Gastroesophageal sphincter (tissue), 4 donors: ENCODE results near the gene CD79B. TPM values are rescaled to one million over a fixed set of nuclear protein-coding genes. Genes with fewer than 3 reads are reported as not detected.
A peak's percentile ranks its signal among the peaks of the same experiment; 100 is the strongest.
"Not testable (repeated sequence)": the region's sequence is repeated elsewhere in the genome, so short reads cannot be mapped to it uniquely, and the experiment has no call there.

Experiments
- ATAC-seq: fragments of 150-250 bp; one replicate; pipeline ENCODE4 v1.9.1; 2016; ENCODE audit warnings: mild to moderate bottlenecking, moderate library complexity
- H3K27ac ChIP-seq, 4 donors: fragments of 200-600 bp; sonication (generic) in 3 of 4; 1 replicate in 3 of 4; 2 replicates in 1 of 4; pipeline ENCODE4 v1.5.1; 2016 to 2019
- H3K27me3 ChIP-seq: fragments of 200-600 bp; sonication (generic); one replicate; pipeline ENCODE4 v1.5.1; 2019
- H3K36me3 ChIP-seq, 2 donors: fragments of 200-600 bp; sonication (generic); one replicate each; pipeline ENCODE4 v1.5.1; 2019; ENCODE audit warnings: control low read depth in 1 of 2
- H3K4me1 ChIP-seq, 3 donors: fragments of 200-600 bp; sonication (generic); 1 replicate in 2 of 3; 2 replicates in 1 of 3; pipeline ENCODE4 v1.5.1; 2016 to 2019; ENCODE audit warnings: control low read depth in 2 of 3
- H3K4me3 ChIP-seq, 2 donors: fragments of 200-600 bp; sonication (generic); one replicate each; pipeline ENCODE4 v1.5.1; 2019; ENCODE audit warnings: mild to moderate bottlenecking in 1 of 2, moderate library complexity in 1 of 2
- H3K9me3 ChIP-seq, 3 donors: fragments of 200-600 bp; sonication (generic); one replicate each; pipeline ENCODE4 v1.5.1; 2017 to 2019; ENCODE audit warnings: control low read depth in 2 of 3
- EP300 ChIP-seq: sonication (generic); formaldehyde crosslinking; IDR thresholded peaks from one replicate; pipeline ENCODE4 v1.6.1; 2017; ENCODE audit warnings: antibody characterized with exemption, mild to moderate bottlenecking
- POLR2A ChIP-seq, 2 donors: fragments of 450-650 bp; IDR thresholded peaks; one replicate each; pipeline ENCODE4 v1.6.1; 2017; ENCODE audit warnings: antibody characterized with exemption in 2 of 2, mild to moderate bottlenecking in 2 of 2, moderate library complexity in 1 of 2
- POLR2AphosphoS5 ChIP-seq: sonication (generic); formaldehyde crosslinking; IDR thresholded peaks from one replicate; pipeline ENCODE4 v1.6.1; 2017; ENCODE audit warnings: antibody characterized with exemption
- WGBS, 2 donors: methylation state at CpG; one replicate each; pipeline ENCODE4 v1.1.5; 2018; ENCODE audit warnings: low coverage in 1 of 2; 5-methylcytosine and 5-hydroxymethylcytosine counted together
- small RNA-seq, 4 donors: library from RNA; depleted of rRNA; stranded (forward); fragments of <200 nt; gene quantifications; one replicate each; pipeline ENCODE3, GENCODE V24; 2016
- total RNA-seq, 4 donors: library from RNA; depleted of rRNA; stranded (reverse); fragments of >200 nt; gene quantifications; one replicate each; pipeline ENCODE4 v1.1.0, GENCODE V29; 2016
- TF ChIP-seq, protein P1 (sequence below), 4 experiments: fragments of 200-600 bp in 2 of 4; fragments of 450-650 bp in 2 of 4; sonication (generic) in 1 of 4; IDR thresholded peaks; one replicate each; pipeline ENCODE4 v1.5.1; 2017 to 2019; ENCODE audit warnings: antibody characterized with exemption in 4 of 4, mild to moderate bottlenecking in 2 of 4, moderate library complexity in 2 of 4

The CD79B gene
- total RNA-seq, 4 donors from 2014 or later, result 2.0 to 5.9 (median 3.3) TPM; not detected in 1

GRCh38 chr17:63889026-63889848 lies 42.9 kb downstream of the CD79B start:
- H3K4me1 ChIP-seq, H3K4me3 ChIP-seq, H3K36me3 ChIP-seq, H3K27ac ChIP-seq, H3K27me3 ChIP-seq, H3K9me3 ChIP-seq: not testable (repeated sequence)
- 13 to 19% methylated on average over 4 to 13 of the region's 13 CpGs for WGBS, 2 donors
- ATAC-seq, result peak; percentile 53
- TF ChIP-seq, protein P1, sequence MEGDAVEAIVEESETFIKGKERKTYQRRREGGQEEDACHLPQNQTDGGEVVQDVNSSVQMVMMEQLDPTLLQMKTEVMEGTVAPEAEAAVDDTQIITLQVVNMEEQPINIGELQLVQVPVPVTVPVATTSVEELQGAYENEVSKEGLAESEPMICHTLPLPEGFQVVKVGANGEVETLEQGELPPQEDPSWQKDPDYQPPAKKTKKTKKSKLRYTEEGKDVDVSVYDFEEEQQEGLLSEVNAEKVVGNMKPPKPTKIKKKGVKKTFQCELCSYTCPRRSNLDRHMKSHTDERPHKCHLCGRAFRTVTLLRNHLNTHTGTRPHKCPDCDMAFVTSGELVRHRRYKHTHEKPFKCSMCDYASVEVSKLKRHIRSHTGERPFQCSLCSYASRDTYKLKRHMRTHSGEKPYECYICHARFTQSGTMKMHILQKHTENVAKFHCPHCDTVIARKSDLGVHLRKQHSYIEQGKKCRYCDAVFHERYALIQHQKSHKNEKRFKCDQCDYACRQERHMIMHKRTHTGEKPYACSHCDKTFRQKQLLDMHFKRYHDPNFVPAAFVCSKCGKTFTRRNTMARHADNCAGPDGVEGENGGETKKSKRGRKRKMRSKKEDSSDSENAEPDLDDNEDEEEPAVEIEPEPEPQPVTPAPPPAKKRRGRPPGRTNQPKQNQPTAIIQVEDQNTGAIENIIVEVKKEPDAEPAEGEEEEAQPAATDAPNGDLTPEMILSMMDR (IDR thresholded peaks at IDR 0.05), result peak; percentile 5 to 43 (median 26)

DNA sequence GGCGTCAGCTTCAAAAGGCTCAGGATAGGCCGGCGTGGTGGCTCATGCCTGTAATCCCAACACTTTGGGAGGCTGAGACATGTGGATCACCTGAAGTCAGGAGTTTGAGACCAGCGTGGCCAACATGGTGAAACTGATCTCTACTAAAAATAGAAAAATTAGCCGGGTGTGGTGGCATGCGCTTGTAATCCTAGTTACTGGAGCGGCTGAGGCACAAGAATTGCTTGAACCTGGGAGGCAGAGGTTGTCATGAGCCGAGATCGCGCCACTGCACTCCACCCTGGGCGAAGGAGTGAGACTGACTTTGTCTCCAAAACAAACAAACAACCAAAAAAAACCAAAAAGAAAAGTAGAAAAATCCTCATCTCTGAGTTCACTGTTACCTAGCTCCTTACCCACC lies 47.0 kb downstream of the CD79B start:
- WGBS, 2 donors, result 87 to 100% methylated on average over 4 to 6 of the region's 11 CpGs
- ATAC-seq, H3K9me3 ChIP-seq, H3K4me1 ChIP-seq, H3K36me3 ChIP-seq, H3K4me3 ChIP-seq, H3K27me3 ChIP-seq, H3K27ac ChIP-seq: not testable (repeated sequence)

DNA sequence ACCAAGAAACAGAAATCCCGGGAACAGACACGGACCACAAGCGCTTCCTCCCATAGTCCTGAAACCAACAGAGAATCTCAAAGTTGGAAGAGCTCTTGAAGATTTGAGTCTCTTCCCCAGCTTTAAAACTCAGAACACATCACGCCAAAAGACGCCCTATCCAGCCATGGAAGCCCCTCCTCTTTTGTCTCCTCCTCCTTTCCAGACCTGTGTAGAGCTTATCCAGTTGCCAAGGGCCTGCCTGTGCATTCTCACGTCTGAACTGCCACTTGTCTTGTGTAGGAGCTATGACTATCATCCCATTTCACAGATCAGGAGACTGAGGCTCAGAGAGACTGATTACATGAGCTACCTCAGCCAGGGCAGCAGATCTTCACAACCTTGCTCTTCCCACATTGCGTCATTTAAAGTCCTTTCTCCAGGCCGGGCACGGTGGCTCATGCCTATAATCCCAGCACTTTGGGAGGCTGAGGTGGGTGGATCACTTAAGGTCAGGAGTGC lies 49.5 kb downstream of the CD79B start:
- not testable (repeated sequence) for H3K36me3 ChIP-seq, H3K9me3 ChIP-seq, H3K4me1 ChIP-seq, H3K27ac ChIP-seq, H3K27me3 ChIP-seq, ATAC-seq, H3K4me3 ChIP-seq
- 60 to 66% methylated on average over 3 to 6 of the region's 9 CpGs for WGBS, 2 donors

DNA sequence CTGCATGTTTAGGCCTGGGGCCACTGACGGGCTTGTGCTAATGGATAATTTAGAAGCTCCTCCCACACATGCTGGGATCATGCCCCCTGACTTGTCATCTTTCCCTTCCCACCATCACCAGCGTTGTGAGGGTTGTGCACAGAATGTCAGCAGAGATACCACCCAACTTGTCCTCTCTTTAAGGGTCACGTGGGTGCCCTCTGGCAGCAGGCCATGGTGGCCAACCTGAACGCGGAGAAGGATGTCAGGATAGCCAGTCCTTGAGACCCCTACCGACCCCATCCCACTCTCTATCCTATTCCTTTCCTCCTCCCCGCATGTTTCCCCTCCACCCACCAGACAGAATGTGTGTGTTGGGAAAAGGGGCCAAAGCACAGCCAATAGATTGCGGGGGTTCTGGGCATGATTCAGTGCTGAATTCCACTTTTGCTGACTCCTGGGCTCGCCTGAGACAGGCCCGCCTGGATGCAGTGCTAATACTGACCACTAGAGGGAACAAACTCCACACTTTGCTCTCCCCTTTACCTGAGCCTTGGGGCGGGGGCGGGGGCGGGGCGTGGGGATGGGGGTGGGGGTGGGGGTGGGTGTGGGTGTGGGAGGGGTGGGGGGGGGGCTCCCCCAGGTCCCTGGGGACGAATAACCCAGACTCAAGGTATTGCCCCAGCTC lies 50.1 kb downstream of the CD79B start, which contains the start of gene GH2:
GH2 (minus strand) TSS at position 10 of the 667 bp plus-strand sequence. CDS start 143 bp downstream, outside the sequence.
- Histone ChIP-seq H3K4me1 (no peaks in the 10 kb centered on the region), H3K4me3 (no peak within 1 kb of the TSS), H3K27me3 (peaks cover 10% of the 10 kb centered on the region), H3K27ac (no peak within 1 kb of the TSS), H3K36me3 (no peaks in the 10 kb centered on the region), H3K9me3 (no peaks in the 10 kb centered on the region)
- ATAC-seq, result no peak
- WGBS, 2 donors, result 90% methylated on average over 5 of the region's 15 CpGs; no CpG with 5 or more reads in 1 of the 2 donors
- TF ChIP-seq EP300 (no peak), POLR2AphosphoS5 (no peak), POLR2A (IDR thresholded peaks at IDR 0.05) (no peak)
- TF ChIP-seq, protein P1 (IDR thresholded peaks at IDR 0.05), result peak; percentile 24 to 63 (median 38)

GRCh38 chr17:63881337-63881736 lies 50.8 kb downstream of the CD79B start:
- H3K4me3 ChIP-seq, H3K36me3 ChIP-seq, H3K4me1 ChIP-seq, H3K27ac ChIP-seq, H3K9me3 ChIP-seq, ATAC-seq: not testable (repeated sequence)
- peaks cover 17% of the 10 kb centered on the region for H3K27me3 ChIP-seq
- 54 to 80% methylated on average over 1 to 7 of the region's 11 CpGs for WGBS, 2 donors

DNA sequence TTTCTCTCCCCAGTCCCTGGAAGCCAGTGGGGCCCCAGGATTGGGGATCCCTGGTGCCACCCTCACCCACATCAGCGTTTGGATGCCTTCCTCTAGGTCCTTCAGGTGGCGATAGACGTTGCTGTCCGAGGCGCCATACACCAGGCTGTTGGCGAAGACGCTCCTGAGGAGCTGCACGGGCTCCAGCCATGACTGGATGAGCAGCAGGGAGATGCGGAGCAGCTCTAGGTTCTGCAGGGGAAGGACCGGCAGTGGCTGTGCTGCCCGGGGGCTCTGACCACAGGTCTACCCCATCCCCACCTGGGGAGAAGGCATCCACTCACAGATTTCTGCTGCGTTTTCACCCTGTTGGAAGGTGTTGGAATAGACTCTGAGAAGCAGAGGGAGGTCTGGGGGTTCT lies 51.4 kb downstream of the CD79B start:
- H3K4me3 ChIP-seq, result no peak overlapping the region
- TF ChIP-seq POLR2A (IDR thresholded peaks at IDR 0.05) (no peak), EP300 (no peak)
- no peak overlapping the region for H3K27ac ChIP-seq
- no peaks in the 10 kb centered on the region for H3K36me3 ChIP-seq
- no peaks in the 10 kb centered on the region for H3K9me3 ChIP-seq
- H3K4me1 ChIP-seq, result no peaks in the 10 kb centered on the region
- ATAC-seq, result no peak
- no CpG with 5 or more reads among the region's 12 CpGs for WGBS, 2 donors
- peaks cover 17% of the 10 kb centered on the region for H3K27me3 ChIP-seq

Small RNA genes lying within 50 kb of the gene (small RNA-seq; reads per million reads assigned to genes)
- 0 reads per million in 4 donors for gene AC040958.1
- 0 reads per million in 4 donors for gene AC127029.1
- gene GH1, result 0 reads per million in 4 donors

Other genes starting within 250 kb of the CD79B start
- gene LIMD2, start 232.2 kb downstream of the CD79B start, total RNA-seq, result 10 to 100 TPM in 1 of 4 donors, 1 to 10 TPM in 3; 2.3 to 11.0 (median 6.7) TPM
- gene STRADA, start 190.5 kb downstream of the CD79B start, total RNA-seq, result 10 to 100 TPM; 14.4 to 39.1 (median 23.3) TPM
- gene CCDC47, start 158.7 kb downstream of the CD79B start, total RNA-seq, result 10 to 100 TPM; 53.1 to 62.0 (median 58.9) TPM
- 100 to 1,000 TPM in 2 of 4 donors, 10 to 100 TPM in 2; 66.6 to 126 (median 98.8) TPM for gene DDX42, start 158.2 kb downstream of the CD79B start, total RNA-seq
- 100 to 1,000 TPM in 2 of 4 donors, 10 to 100 TPM in 2; 79.5 to 110 (median 95.7) TPM for gene PSMC5, start 104.9 kb downstream of the CD79B start, total RNA-seq
- 10 to 100 TPM; 36.3 to 53.2 (median 51.7) TPM for gene FTSJ3, start 104.7 kb downstream of the CD79B start, total RNA-seq
- 100 to 1,000 TPM; 103 to 160 (median 141) TPM for gene SMARCD2, start 89.6 kb downstream of the CD79B start, total RNA-seq
- under 1 TPM in 1 of 4 donors, not detected in 3; 0.23 TPM for gene CSH2, start 58.7 kb downstream of the CD79B start, total RNA-seq
- not detected for gene GH2, start 50.4 kb downstream of the CD79B start, total RNA-seq
- gene CSH1, start 35.8 kb downstream of the CD79B start, total RNA-seq, result not detected
- gene CSHL1, start 21.1 kb downstream of the CD79B start, total RNA-seq, result not detected
- gene GH1, start 13.5 kb downstream of the CD79B start, total RNA-seq, result not detected
- under 1 TPM; 0.15 to 0.47 (median 0.35) TPM for gene SCN4A, start 40.6 kb upstream of the CD79B start, total RNA-seq
- 1 to 10 TPM in 1 of 4 donors, under 1 TPM in 2, not detected in 1; 0.23 to 1.1 (median 0.57) TPM for gene PRR29, start 66.0 kb upstream of the CD79B start, total RNA-seq
- 10 to 100 TPM in 3 of 4 donors, 1 to 10 TPM in 1; 7.2 to 71.1 (median 36.7) TPM for gene ICAM2, start 88.3 kb upstream of the CD79B start, total RNA-seq
- 10 to 100 TPM in 3 of 4 donors, 1 to 10 TPM in 1; 8.4 to 12.8 (median 12.1) TPM for gene ERN1, start 197.8 kb upstream of the CD79B start, total RNA-seq